Measurements from ENCODE around the gene RAB3C.

- TF ChIP-seq CTCF (IDR thresholded peaks at IDR 0.05) (no peak), POLR2A (IDR thresholded peaks at IDR 0.05) (no peak)
Observed at GRCh38 chr5:58545912-58546311, 37.0 kb upstream of the RAB3C start.
